ENCODE results near the gene PTPRD.

PTPRD gene

GRCh38 chr9:8569823-8570222 is 2043.0 kb downstream of the PTPRD start:
- no peak for TF ChIP-seq CTCF (IDR thresholded peaks at IDR 0.05; ENCODE audit: control insufficient read depth, insufficient read depth, low read depth, low read length, missing control alignments)
- no peak overlapping the region for H3K4me3 ChIP-seq (ENCODE audit: control insufficient read depth, low read depth, low read length)
- no peak for DNase-seq (ENCODE audit: low read depth)

GRCh38 chr9:8567963-8568579 is 2044.7 kb downstream of the PTPRD start:
- H3K4me3 ChIP-seq (ENCODE audit: control insufficient read depth, low read depth, low read length), result no peak overlapping the region
- no peak for TF ChIP-seq CTCF (IDR thresholded peaks at IDR 0.05; ENCODE audit: control insufficient read depth, insufficient read depth, low read depth, low read length, missing control alignments)
- no peak for DNase-seq (ENCODE audit: low read depth)

DNA sequence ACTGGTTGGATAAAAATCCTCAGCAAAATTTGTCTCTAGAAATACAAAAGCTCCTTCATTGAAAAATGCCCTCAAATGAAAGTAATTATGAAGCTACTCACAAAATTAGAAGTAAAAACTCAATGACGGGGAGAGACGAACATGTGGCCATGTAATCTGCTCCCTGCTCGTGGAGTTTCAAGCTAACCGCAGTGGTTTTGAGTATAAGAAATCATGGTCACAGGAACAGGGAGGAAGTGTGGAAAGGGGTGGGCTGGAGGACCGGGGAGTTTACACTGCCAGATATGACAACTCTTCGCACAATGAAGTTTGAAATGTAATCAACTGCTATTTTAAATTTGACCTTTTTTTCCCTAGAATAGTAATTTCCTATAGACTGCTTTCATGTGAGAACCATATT is 2047.8 kb downstream of the PTPRD start:
- no peak for DNase-seq (ENCODE audit: low read depth)
- no peak overlapping the region for H3K4me3 ChIP-seq (ENCODE audit: control insufficient read depth, low read depth, low read length)
- no peak for TF ChIP-seq CTCF (IDR thresholded peaks at IDR 0.05; ENCODE audit: control insufficient read depth, insufficient read depth, low read depth, low read length, missing control alignments)

DNA sequence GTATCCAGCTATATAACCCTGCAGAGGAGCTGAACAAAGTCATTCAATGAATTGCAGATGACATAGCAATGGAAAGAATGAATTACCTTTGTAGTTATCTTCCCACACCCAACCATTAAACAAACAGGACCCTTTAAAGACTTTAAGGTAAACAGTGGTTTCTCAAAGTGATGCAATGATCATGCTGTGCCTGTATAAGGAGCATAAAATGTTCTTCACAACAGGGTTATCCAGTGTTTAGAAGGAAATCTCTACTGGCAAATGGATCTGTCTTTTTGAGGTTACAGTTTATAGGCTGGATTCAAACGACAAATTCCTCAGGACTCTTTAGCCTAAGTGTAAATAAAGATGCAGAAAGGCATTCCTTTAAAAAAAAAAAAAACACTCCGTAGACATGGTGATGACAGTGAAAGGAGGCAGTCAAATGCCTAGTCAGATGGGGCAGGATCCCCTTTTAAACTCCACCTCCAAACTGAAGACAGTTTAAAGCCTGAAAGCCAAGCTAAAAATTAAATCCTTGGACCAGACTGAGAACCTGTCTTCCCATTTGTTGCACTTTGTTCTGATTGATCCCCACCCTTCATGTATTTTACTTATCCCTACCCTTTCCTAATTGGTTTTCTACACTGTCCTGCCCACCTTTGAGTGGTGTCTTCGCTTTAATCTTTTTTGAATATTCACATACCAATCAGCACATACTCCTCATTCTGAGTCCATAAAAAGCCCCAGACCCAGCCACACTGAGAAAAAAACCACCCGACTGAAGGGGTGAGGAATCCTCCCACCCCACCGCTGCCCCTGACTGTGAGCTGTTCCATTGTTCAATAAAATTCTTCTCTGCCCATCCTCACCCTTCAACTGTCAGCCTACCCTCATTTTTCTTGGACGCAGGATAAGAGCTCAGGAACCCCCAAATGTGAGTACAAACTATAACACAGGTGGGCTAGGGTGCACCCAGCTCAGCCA is 2052.0 kb downstream of the PTPRD start:
- no peak for TF ChIP-seq CTCF (IDR thresholded peaks at IDR 0.05; ENCODE audit: control insufficient read depth, insufficient read depth, low read depth, low read length, missing control alignments)
- no peak overlapping the region for H3K4me3 ChIP-seq (ENCODE audit: control insufficient read depth, low read depth, low read length)
- DNase-seq (ENCODE audit: low read depth), result no peak

GRCh38 chr9:8558176-8558575 is 2054.6 kb downstream of the PTPRD start:
- TF ChIP-seq CTCF (IDR thresholded peaks at IDR 0.05; ENCODE audit: control insufficient read depth, insufficient read depth, low read depth, low read length, missing control alignments), result no peak
- no peak overlapping the region for H3K4me3 ChIP-seq (ENCODE audit: control insufficient read depth, low read depth, low read length)
- no peak for DNase-seq (ENCODE audit: low read depth)

DNA sequence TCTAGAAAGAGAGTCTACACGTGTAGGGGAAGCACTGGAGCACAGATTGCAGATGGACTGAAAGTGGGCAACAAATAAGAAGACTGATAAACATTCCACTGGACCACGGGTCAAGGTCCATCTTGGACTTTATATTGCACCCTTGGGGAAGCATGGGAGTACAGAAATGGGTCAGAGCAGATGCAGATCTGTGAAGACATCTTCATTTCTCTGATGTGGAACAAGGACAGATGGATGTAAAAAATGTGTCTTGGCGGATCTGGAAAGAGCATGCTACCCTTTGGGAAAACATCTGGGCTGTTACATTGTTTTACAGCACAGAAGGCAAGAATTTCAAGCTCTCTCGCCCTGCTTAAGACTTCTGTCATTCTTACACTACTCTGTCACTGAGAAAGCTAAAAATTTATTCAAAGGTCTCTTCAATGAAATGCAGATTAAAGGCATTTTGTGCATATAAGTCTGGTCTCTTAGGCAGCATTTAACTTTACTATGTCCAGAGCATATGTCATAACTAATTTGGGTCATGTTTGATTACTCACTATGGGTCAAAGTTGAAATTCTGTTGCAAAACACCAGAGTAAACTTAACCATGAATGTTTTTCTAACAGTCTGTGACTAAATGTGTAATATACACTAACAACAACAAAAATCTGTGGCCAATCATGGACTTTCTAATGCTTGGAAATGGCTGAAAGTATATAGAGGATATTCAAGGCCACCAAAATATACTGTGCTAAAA is 2056.9 kb downstream of the PTPRD start:
- DNase-seq (ENCODE audit: low read depth), result no peak
- no peak for TF ChIP-seq CTCF (IDR thresholded peaks at IDR 0.05; ENCODE audit: control insufficient read depth, insufficient read depth, low read depth, low read length, missing control alignments)
- H3K4me3 ChIP-seq (ENCODE audit: control insufficient read depth, low read depth, low read length), result no peak overlapping the region
